Cardiac muscle cell (in vitro differentiated cells and primary cell): Measurements from ENCODE around the gene SBSN. TPM values are rescaled to one million over a fixed set of nuclear protein-coding genes. Genes with fewer than 3 reads are reported as not detected.

Experiments
- DNase-seq, 2 donors: peaks; one replicate each; pipeline versions ENCODE4 v3.0.0 to v3.0.0-alpha.2; 2010 to 2017; ENCODE audit warnings: low read depth in 1 of 2, low spot score in 1 of 2
- H3K27ac ChIP-seq: fragments of 200-600 bp; sonication (generic); 2 replicates; pipeline ENCODE4 v1.5.1; 2016
- H3K27me3 ChIP-seq: fragments of 200-600 bp; sonication (generic); 2 replicates; pipeline ENCODE4 v1.6.0; 2016; ENCODE audit warnings: control low read depth
- H3K36me3 ChIP-seq: fragments of 200-600 bp; sonication (generic); 2 replicates; pipeline ENCODE4 v1.5.1; 2016; ENCODE audit warnings: control low read depth
- H3K4me1 ChIP-seq: fragments of 200-600 bp; sonication (generic); 2 replicates; pipeline ENCODE4 v1.8.1; 2017; ENCODE audit warnings: low read depth, mild to moderate bottlenecking, mixed run types
- H3K4me3 ChIP-seq: fragments of 200-600 bp; sonication (generic); 2 replicates; pipeline ENCODE4 v1.5.1; 2016; ENCODE audit warnings: mild to moderate bottlenecking
- H3K9me3 ChIP-seq: fragments of 200-600 bp; sonication (generic); 2 replicates; pipeline ENCODE4 v1.5.1; 2017; ENCODE audit warnings: low read depth, mild to moderate bottlenecking, control low read depth
- polyA plus RNA-seq: library from polyadenylated mRNA; unstranded; fragments of >200 nt; fragmentation: Nextera tagmentation; extraction: Ambion mirVana; gene quantifications from 2 replicates; pipeline ENCODE4 v1.2.1, GENCODE V29; 2016
- total RNA-seq: library from RNA; depleted of rRNA; stranded (reverse); fragments of >200 nt; gene quantifications from 2 replicates; pipeline ENCODE4 v1.2.3, GENCODE V29; 2016
- TF ChIP-seq, protein P1 (sequence below): IDR thresholded peaks from 2 replicates; pipeline ENCODE4 v1.5.1; 2012; ENCODE audit warnings: low read depth, mild to moderate bottlenecking, low read length

The SBSN gene
- total and polyA plus RNA-seq, 2 experiments from 2014 or later = 0.15 TPM; not detected in 1

DNA sequence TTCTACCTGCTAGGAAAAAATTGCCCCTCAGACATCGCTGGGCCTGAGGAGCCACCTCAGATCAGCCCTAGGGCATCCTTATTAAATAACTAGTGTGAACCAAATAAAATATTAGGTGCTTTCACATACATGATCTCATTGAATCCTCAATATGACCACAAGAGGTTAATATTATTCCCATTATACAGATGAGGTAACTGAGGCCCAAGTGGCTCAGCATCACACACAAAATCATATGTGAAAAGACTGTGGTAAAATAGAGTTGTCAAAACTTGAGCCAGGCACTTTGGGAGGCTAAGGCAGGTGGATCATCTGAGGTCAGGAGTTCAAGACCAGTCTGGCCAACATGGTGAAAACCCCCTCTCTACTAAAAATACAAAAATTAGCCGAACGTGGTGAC, 11.8 kb downstream of the SBSN start:
- TF ChIP-seq, protein P1, sequence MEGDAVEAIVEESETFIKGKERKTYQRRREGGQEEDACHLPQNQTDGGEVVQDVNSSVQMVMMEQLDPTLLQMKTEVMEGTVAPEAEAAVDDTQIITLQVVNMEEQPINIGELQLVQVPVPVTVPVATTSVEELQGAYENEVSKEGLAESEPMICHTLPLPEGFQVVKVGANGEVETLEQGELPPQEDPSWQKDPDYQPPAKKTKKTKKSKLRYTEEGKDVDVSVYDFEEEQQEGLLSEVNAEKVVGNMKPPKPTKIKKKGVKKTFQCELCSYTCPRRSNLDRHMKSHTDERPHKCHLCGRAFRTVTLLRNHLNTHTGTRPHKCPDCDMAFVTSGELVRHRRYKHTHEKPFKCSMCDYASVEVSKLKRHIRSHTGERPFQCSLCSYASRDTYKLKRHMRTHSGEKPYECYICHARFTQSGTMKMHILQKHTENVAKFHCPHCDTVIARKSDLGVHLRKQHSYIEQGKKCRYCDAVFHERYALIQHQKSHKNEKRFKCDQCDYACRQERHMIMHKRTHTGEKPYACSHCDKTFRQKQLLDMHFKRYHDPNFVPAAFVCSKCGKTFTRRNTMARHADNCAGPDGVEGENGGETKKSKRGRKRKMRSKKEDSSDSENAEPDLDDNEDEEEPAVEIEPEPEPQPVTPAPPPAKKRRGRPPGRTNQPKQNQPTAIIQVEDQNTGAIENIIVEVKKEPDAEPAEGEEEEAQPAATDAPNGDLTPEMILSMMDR = no peak
- DNase-seq = no peak
- Histone ChIP-seq H3K27me3 (peaks cover 5% of the 10 kb centered on the region), H3K4me3 (no peak overlapping the region), H3K4me1 (peaks cover 6% of the 10 kb centered on the region), H3K9me3 (no peaks in the 10 kb centered on the region), H3K36me3 (no peaks in the 10 kb centered on the region), H3K27ac (no peak overlapping the region)

DNA sequence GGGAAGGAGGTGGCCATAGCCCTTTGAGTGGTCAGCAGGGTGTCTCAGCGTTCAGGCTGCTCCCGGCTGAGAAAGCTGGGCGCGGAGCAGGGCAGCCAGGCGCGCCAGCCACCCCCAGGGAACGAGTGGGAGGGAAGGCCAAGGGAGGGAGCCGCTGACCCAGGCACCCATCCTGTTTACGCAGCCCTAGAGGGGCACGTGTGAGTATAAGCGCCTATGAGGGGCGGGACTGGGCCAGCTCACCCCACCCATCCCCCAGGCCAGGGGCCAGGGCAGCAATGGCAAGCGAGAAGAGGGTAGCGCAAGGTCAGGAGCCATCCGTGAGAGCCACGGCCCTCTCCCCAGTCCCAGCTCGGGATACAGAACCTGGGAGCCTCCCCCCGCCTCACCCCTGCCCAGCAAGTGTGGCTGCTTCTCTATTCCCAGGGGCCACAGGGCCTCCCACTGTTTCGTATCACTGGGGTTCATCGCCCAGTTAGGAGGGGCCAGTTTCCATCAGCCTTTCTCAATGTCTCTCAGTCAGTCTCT, 13.8 kb downstream of the SBSN start:
- DNase-seq = peak; percentile 10 to 72

DNA sequence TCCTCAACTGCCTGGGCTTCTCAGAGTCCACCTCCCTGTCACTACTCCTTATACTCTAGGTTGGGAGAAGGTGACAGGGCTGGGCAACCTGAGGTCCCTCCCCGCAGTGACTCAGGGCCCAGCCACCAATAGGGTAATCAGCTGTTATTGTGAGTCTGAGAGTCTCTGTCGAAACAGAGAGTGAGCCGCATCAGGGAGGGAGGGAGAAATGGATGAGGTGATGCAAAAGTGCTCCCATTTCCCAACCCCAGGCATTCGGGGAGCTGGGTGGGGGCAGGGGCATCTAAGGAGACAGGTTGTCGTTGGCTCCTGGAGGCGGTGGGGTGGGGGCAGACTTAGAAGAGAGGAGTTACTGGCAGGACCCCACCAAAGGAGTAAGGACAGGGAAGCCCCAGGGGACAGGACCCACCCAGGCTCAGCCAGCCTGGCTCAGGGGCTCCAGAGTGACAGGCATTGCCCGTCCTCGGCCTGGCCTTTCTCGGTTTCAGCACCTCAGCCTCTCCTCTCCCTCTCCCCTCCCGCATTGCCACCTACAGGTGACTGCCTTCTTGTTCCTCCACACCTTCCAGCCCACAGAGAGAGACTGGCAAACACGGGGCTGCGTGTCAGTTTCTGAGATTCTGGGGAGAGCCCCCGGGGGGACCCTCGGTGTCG, 14.4 kb downstream of the SBSN start, which contains the start of gene DMKN:
TSS of gene DMKN (minus strand) at position 22 of the 654 bp plus-strand sequence. CDS start 174 bp downstream, outside the sequence.
- Histone ChIP-seq H3K27me3 (peaks cover 5% of the 10 kb centered on the region), H3K27ac (no peak within 1 kb of the TSS), H3K36me3 (no peaks in the 10 kb centered on the region), H3K4me3 (no peak within 1 kb of the TSS), H3K4me1 (peaks cover 10% of the 10 kb centered on the region), H3K9me3 (no peaks in the 10 kb centered on the region)
- DNase-seq = peak; percentile 31 to 76
- TF ChIP-seq, protein P1 = no peak

More for the DNA sequence above, 13.8 kb downstream of the SBSN start:
- H3K4me1 ChIP-seq = peaks cover 6% of the 10 kb centered on the region
- peaks cover 5% of the 10 kb centered on the region for H3K27me3 ChIP-seq
- H3K27ac ChIP-seq = no peak overlapping the region
- TF ChIP-seq, protein P1 = no peak
- H3K4me3 ChIP-seq = no peak overlapping the region
- no peaks in the 10 kb centered on the region for H3K36me3 ChIP-seq
- H3K9me3 ChIP-seq = no peaks in the 10 kb centered on the region

DNA sequence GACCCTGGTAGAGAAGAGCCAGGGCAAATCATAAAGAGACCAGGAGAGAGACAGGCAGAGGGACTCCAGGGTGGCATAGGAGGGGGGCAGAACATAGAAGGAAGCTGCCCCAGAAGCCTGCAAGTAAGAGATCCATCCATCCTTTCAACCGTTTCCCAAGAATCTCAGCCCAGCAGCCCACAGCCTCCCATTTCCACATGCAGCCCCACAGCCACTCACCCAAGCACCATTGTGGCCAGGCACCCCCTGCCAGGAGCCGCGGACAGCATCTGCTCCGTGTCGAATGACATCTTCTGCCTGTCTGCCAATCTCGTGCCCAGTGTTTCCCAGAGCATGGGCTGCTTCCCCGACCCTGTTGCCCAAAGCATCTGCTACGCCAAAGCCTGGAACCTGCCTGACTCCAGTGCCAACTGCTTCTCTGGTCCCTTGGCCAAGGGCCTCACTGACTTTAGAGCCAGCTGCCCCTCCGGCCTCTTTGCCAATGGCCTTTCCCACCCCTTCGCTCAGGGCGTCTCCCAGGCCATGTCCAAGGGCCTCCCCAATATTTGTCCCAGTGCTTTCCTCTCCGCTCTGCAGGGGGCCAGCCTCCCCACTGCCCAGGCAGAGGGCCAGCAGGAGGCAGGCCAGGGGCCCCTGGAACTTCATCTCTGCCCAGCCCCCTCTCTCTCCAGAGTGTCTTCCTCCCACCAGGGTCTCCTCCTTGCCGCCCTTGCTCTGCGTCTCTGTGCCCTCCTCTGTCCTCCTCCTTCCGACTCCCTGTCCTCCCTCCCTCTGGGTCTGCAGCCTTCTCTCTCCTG, 15.1 kb downstream of the SBSN start:
- H3K9me3 ChIP-seq = no peaks in the 10 kb centered on the region
- TF ChIP-seq, protein P1 = no peak
- H3K27ac ChIP-seq = no peak overlapping the region
- DNase-seq = no peak
- H3K27me3 ChIP-seq = peaks cover 5% of the 10 kb centered on the region
- no peaks in the 10 kb centered on the region for H3K36me3 ChIP-seq
- H3K4me3 ChIP-seq = no peak overlapping the region
- H3K4me1 ChIP-seq = peaks cover 14% of the 10 kb centered on the region

DNA sequence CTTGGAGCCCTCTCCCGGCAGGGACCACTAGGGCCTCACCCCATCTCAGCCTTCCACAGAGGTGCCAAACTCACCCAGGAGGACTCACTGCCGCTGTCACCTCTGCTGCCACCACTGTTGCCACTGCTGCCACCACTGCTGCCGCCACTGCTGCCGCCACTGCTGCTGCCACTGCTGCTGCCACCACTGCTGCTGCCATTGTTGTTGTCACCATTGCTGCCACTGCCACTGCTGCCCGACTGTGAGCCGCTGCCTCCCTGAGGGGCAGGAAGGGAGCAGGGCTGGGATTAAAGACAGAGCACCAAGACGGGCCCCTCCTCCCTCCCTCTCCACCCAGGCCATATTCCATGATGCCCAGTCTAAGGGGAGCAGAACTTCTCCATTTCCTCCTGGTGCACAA, 16.8 kb downstream of the SBSN start:
- H3K4me3 ChIP-seq = no peak overlapping the region
- DNase-seq = no peak
- H3K9me3 ChIP-seq = no peaks in the 10 kb centered on the region
- peaks cover 14% of the 10 kb centered on the region for H3K4me1 ChIP-seq
- H3K27ac ChIP-seq = no peak overlapping the region
- TF ChIP-seq, protein P1 = no peak
- peaks cover 5% of the 10 kb centered on the region for H3K27me3 ChIP-seq
- H3K36me3 ChIP-seq = no peaks in the 10 kb centered on the region
